WTC11 (cell line): Measurements from ENCODE around the gene OR3A1.

Experiments used
- CTCF ChIP-seq: fragments of 200-600 bp; IDR thresholded peaks from 2 replicates; pipeline ENCODE4 v1.8.0; 2022; ENCODE audit warnings: antibody characterized with exemption
- GABPB1 ChIP-seq: sonication (generic); formaldehyde crosslinking; IDR thresholded peaks from 2 replicates; pipeline ENCODE4 v1.8.1; 2023; ENCODE audit warnings: mild to moderate bottlenecking, missing genetic modification reagents
- MLX ChIP-seq: sonication (generic); formaldehyde crosslinking; IDR thresholded peaks from 2 replicates; pipeline ENCODE4 v1.8.1; 2023; ENCODE audit warnings: mild to moderate bottlenecking, missing genetic modification reagents, moderate library complexity
- ZNF121 ChIP-seq: sonication (generic); formaldehyde crosslinking; IDR thresholded peaks from 2 replicates; pipeline ENCODE4 v1.8.0; 2023; ENCODE audit warnings: missing genetic modification reagents
- ZNF219 ChIP-seq: sonication (generic); formaldehyde crosslinking; IDR thresholded peaks from 2 replicates; pipeline ENCODE4 v1.8.0; 2023; ENCODE audit warnings: missing genetic modification reagents, mild to moderate bottlenecking, borderline replicate concordance
- ZNF532 ChIP-seq: fragments of 250-450 bp; sonication (Bioruptor Pico); IDR thresholded peaks from 2 replicates; pipeline ENCODE4 v1.9.0; 2021; ENCODE audit warnings: mild to moderate bottlenecking, borderline replicate concordance

GRCh38 chr17:3298260-3298659 lies at the start of gene OR3A1:
- no peak for TF ChIP-seq CTCF
- no peak for TF ChIP-seq MLX
- no peak for TF ChIP-seq ZNF532 (CRISPR knock-in tag)
- no peak for TF ChIP-seq ZNF219 (CRISPR knock-in tag)
- TF ChIP-seq ZNF121: no peak
- TF ChIP-seq GABPB1 (CRISPR knock-in tag): no peak
